Mammary epithelial cell (primary cell): Measurements from ENCODE around the gene S100PBP.

Source experiments
- CTCF ChIP-seq, 2 donors: IDR thresholded peaks in 1 of 2; conservative IDR thresholded peaks in 1 of 2; 2 replicates each; pipeline ENCODE4 v1.5.1; 2011 to 2012; ENCODE audit warnings: inconsistent platforms in 2 of 2, low read length in 2 of 2, mild to moderate bottlenecking in 2 of 2, control low read depth in 1 of 2, low read depth in 1 of 2; ENCODE audit not compliant: insufficient read depth in 1 of 2; ENCODE audit errors: extremely low read depth in 1 of 2
- EZH2 ChIP-seq: IDR thresholded peaks from 2 replicates; pipeline ENCODE4 v1.6.1; 2012; ENCODE audit warnings: low read length, inconsistent platforms, borderline replicate concordance

DNA sequence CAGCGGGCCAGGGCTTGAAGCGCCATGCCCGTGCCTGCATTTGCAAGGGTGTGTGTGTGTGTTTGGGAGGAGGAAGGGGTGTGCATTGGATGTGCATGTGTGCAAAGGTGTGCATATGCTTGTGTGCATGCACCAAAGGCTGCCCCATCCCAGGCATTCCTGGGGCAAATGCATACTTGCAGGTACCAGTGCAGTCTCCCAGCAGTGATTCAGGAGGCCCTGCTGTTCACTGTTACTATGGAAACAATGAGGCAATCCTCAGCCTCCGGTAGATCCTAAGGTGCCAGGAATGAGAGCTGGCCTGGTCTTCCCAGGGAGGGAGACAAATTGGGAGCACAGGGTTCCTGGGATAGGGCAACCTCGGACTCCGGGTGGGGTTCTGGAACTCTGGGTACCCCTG is 60.7 kb downstream of the S100PBP start:
- no peak for TF ChIP-seq CTCF (conservative IDR thresholded peaks at IDR 0.05 in 1 of 2, IDR thresholded peaks at IDR 0.05 in 1 of 2; ENCODE audit: extremely low read depth in 1 of 2, insufficient read depth in 1 of 2, low read depth in 1 of 2, low read length in 2 of 2)
- TF ChIP-seq EZH2, result no peak
